Esophagus squamous epithelium (tissue), 5 donors: ENCODE results near the gene SLC1A7. TPM values are rescaled to one million over a fixed set of nuclear protein-coding genes. Genes with fewer than 3 reads are reported as not detected.

ENCODE experiments used
- DNase-seq: peaks from one replicate; lab custom pipeline; 2025; lab: John Stamatoyannopoulos, UW
- H3K27ac ChIP-seq, 4 donors: fragments of 200-600 bp; sonication (generic); one replicate each; pipeline ENCODE4 v1.5.1; 2016 to 2019; ENCODE audit warnings: mild to moderate bottlenecking in 1 of 4
- H3K27me3 ChIP-seq, 4 donors: fragments of 200-600 bp; sonication (generic); 1 replicate in 3 of 4; 2 replicates in 1 of 4; pipeline versions ENCODE4 v1.5.1 to v1.6.0; 2017 to 2021; ENCODE audit warnings: antibody characterized with exemption in 1 of 4
- H3K36me3 ChIP-seq, 3 donors: fragments of 200-600 bp; sonication (generic); one replicate each; pipeline ENCODE4 v1.5.1; 2016 to 2019
- H3K4me1 ChIP-seq, 3 donors: fragments of 200-600 bp; sonication (generic); one replicate each; pipeline ENCODE4 v1.5.1; 2017 to 2019
- H3K4me3 ChIP-seq, 4 donors: fragments of 200-600 bp; sonication (generic); 1 replicate in 3 of 4; 2 replicates in 1 of 4; pipeline ENCODE4 v1.5.1; 2016 to 2019; ENCODE audit warnings: mild to moderate bottlenecking in 2 of 4, moderate library complexity in 1 of 4
- H3K9me3 ChIP-seq, 3 donors: fragments of 200-600 bp; sonication (generic); one replicate each; pipeline ENCODE4 v1.5.1; 2016 to 2019
- CTCF ChIP-seq, 6 experiments: fragments of 450-650 bp in 4 of 6; fragments of 200-600 bp in 2 of 6; sonication (generic) in 2 of 6; IDR thresholded peaks; one replicate each; pipeline ENCODE4 v1.5.1; 2016 to 2019; ENCODE audit warnings: antibody characterized with exemption in 6 of 6, mild to moderate bottlenecking in 4 of 6, moderate library complexity in 4 of 6
- POLR2A ChIP-seq, 4 donors: fragments of 450-650 bp; IDR thresholded peaks; one replicate each; pipeline ENCODE4 v1.6.1; 2017; ENCODE audit warnings: antibody characterized with exemption in 4 of 4, mild to moderate bottlenecking in 4 of 4, moderate library complexity in 3 of 4
- WGBS, 2 donors: methylation state at CpG; one replicate each; pipeline ENCODE4 v1.1.5; 2018; 5-methylcytosine and 5-hydroxymethylcytosine counted together
- intact Hi-C: fragments of 100-400 bp; cut with DNase I; formaldehyde crosslinking; loops from one replicate; pipeline ENCODE4 v1.15.0; 2022
- total RNA-seq, 4 donors: library from RNA; depleted of rRNA; stranded (reverse); fragments of >200 nt; gene quantifications; one replicate each; pipeline ENCODE4 v1.1.0, GENCODE V29; 2016
- donor health status: DM: yes; HTN: yes; CAD: no.

SLC1A7 gene
- total RNA-seq, 4 donors from 2014 or later = 0.57 TPM; not detected in 3

GRCh38 chr1:53061859-53062707 lies 80.4 kb downstream of the SLC1A7 start, which contains the start of gene PODN:
Gene PODN (plus strand): TSS chr1:53062213. CDS start chr1:53069856, 7,643 bp downstream.
- H3K36me3 ChIP-seq = no peaks in the 10 kb centered on the region
- DNase-seq = no peak
- peak within 1 kb of the TSS; percentile 31 to 69 (median 53) for H3K4me3 ChIP-seq
- 0 to 10% methylated on average over 1 to 4 of the region's 73 CpGs for WGBS, 2 donors
- intact Hi-C loops = no loop called here
- peak within 1 kb of the TSS; percentile 47 to 86 (median 72) for H3K27ac ChIP-seq
- H3K4me1 ChIP-seq = peaks cover 8 to 39% (median 10%) of the 10 kb centered on the region in 3 donors
- H3K9me3 ChIP-seq = no peaks in the 10 kb centered on the region
- TF ChIP-seq POLR2A (IDR thresholded peaks at IDR 0.05) = no peak
- no peak for TF ChIP-seq CTCF (IDR thresholded peaks at IDR 0.05)
- H3K27me3 ChIP-seq = peaks cover 0 to 39% (median 8%) of the 10 kb centered on the region in 4 donors

GRCh38 chr1:53061123-53061858 lies 81.1 kb downstream of the SLC1A7 start:
- TF ChIP-seq POLR2A (IDR thresholded peaks at IDR 0.05) (no peak), CTCF (IDR thresholded peaks at IDR 0.05) (no peak)
- Histone ChIP-seq H3K4me1 (peaks cover 8 to 33% (median 10%) of the 10 kb centered on the region in 3 donors), H3K36me3 (no peaks in the 10 kb centered on the region), H3K27ac (peak overlapping the region; percentile 47 to 86 (median 72)), H3K27me3 (peaks cover 0 to 39% (median 8%) of the 10 kb centered on the region in 4 donors), H3K9me3 (no peaks in the 10 kb centered on the region), H3K4me3 (peak overlapping the region; percentile 31 to 69 (median 53))
- DNase-seq = no peak
- intact Hi-C loops = no loop called here
- whole genome bisulfite sequencing, 2 donors = 32 to 73% methylated on average over 10 to 15 of the region's 19 CpGs

- Histone ChIP-seq H3K4me3 (no peak overlapping the region), H3K9me3 (no peaks in the 10 kb centered on the region), H3K4me1 (peaks cover 8 to 33% (median 10%) of the 10 kb centered on the region in 3 donors), H3K27ac (peak overlapping the region; percentile 47 to 86 (median 72)), H3K36me3 (no peaks in the 10 kb centered on the region), H3K27me3 (peaks cover 0 to 39% (median 8%) of the 10 kb centered on the region in 4 donors)
- TF ChIP-seq POLR2A (IDR thresholded peaks at IDR 0.05) (no peak), CTCF (IDR thresholded peaks at IDR 0.05) (no peak)
- DNase-seq = no peak
- intact Hi-C loops = no loop called here
- WGBS, 2 donors = 20 to 29% methylated on average over 1 of the region's 1 CpG
These were observed 81.9 kb downstream of the SLC1A7 start for GRCh38 chr1:53060579-53060978.

- WGBS, 2 donors = 69 to 70% methylated on average over 2 of the region's 2 CpGs
- intact Hi-C loops = no loop called here
- Histone ChIP-seq H3K4me1 (peaks cover 0 to 22% (median 6%) of the 10 kb centered on the region in 3 donors), H3K9me3 (no peaks in the 10 kb centered on the region), H3K27ac (peak overlapping the region in 1 of 4 donors; percentile 24), H3K4me3 (no peak overlapping the region), H3K36me3 (peaks cover 0 to 16% (median 0%) of the 10 kb centered on the region in 3 donors), H3K27me3 (peaks cover 0 to 18% (median 2%) of the 10 kb centered on the region in 4 donors)
- DNase-seq = no peak
- no peak for TF ChIP-seq CTCF (IDR thresholded peaks at IDR 0.05)
- TF ChIP-seq POLR2A (IDR thresholded peaks at IDR 0.05) = no peak
These were observed 85.3 kb downstream of the SLC1A7 start for GRCh38 chr1:53057127-53057526.
